A673 (cell line): ENCODE data around the gene FOS.

Source experiments
- CTCF ChIP-seq: fragments of 300-800, 200-600 bp; sonication (generic); conservative IDR thresholded peaks from 2 replicates; pipeline ENCODE4 v1.5.1; 2017; ENCODE audit warnings: low read depth, mild to moderate bottlenecking, antibody characterized with exemption, low read length, moderate library complexity, mixed read lengths
- EZH2 ChIP-seq: fragments of 200-600 bp; sonication (generic); IDR thresholded peaks from 2 replicates; pipeline ENCODE4 v1.6.1; 2017; ENCODE audit warnings: borderline replicate concordance, low read depth, mild to moderate bottlenecking, mixed read lengths, antibody characterized with exemption, low read length; ENCODE audit not compliant: poor library complexity, severe bottlenecking

- TF ChIP-seq CTCF (no peak), EZH2 (no peak)
Measured at GRCh38 chr14:75258079-75258802, 20.4 kb upstream of the FOS start.
